KG1 (cell line): Measurements from ENCODE around the gene RRP15.

Experiments
- DNase-seq: peaks from one replicate; lab custom pipeline; 2025; lab: John Stamatoyannopoulos, UW

The RRP15 gene

GRCh38 chr1:218341325-218341724, 56.2 kb downstream of the RRP15 start:
- DNase-seq: no peak

- no peak for DNase-seq
Observed at GRCh38 chr1:218342091-218342490, 57.0 kb downstream of the RRP15 start.

GRCh38 chr1:218344814-218345672, 60.0 kb downstream of the RRP15 start, which contains the start of gene TGFB2:
Gene TGFB2 (plus strand): TSS chr1:218345336. CDS start chr1:218346702, 1,366 bp downstream.
- DNase-seq: no peak

GRCh38 chr1:218345673-218346390, 60.7 kb downstream of the RRP15 start:
- DNase-seq: no peak

GRCh38 chr1:218346391-218347204, 61.5 kb downstream of the RRP15 start:
- no peak for DNase-seq

GRCh38 chr1:218347336-218347722, 62.2 kb downstream of the RRP15 start:
- DNase-seq: no peak

GRCh38 chr1:218347723-218348627, 62.9 kb downstream of the RRP15 start:
- DNase-seq: no peak

GRCh38 chr1:218348628-218349071, 63.6 kb downstream of the RRP15 start:
- no peak for DNase-seq

- no peak for DNase-seq
Observed at GRCh38 chr1:218349348-218350034, 64.4 kb downstream of the RRP15 start.

GRCh38 chr1:218350035-218350525, 65.0 kb downstream of the RRP15 start:
- DNase-seq: no peak

- no peak for DNase-seq
Observed at GRCh38 chr1:218350801-218351266, 65.7 kb downstream of the RRP15 start.

- DNase-seq: peak; percentile 38
Observed at GRCh38 chr1:218351391-218352074, 66.4 kb downstream of the RRP15 start.

- no peak for DNase-seq
Observed at GRCh38 chr1:218352075-218352438, 67.0 kb downstream of the RRP15 start.

- DNase-seq: no peak
Observed at GRCh38 chr1:218353656-218354055, 68.6 kb downstream of the RRP15 start.

- DNase-seq: no peak
Observed at GRCh38 chr1:218355278-218355677, 70.2 kb downstream of the RRP15 start.

GRCh38 chr1:218357211-218357892, 72.3 kb downstream of the RRP15 start:
- no peak for DNase-seq

- no peak for DNase-seq
Observed at GRCh38 chr1:218357893-218358232, 72.8 kb downstream of the RRP15 start.

- DNase-seq: no peak
Observed at GRCh38 chr1:218361298-218362065, 76.4 kb downstream of the RRP15 start.
